HG02759 (cell line): ENCODE data around the gene TMEM184B.

ENCODE experiments used
- ATAC-seq: cut with Tn5 transposase; IDR thresholded peaks from one replicate; pipeline ENCODE4 v1.9.1; 2021; ENCODE audit warnings: mild to moderate bottlenecking, moderate library complexity; ENCODE audit not compliant: unreplicated experiment

Gene TMEM184B

DNA sequence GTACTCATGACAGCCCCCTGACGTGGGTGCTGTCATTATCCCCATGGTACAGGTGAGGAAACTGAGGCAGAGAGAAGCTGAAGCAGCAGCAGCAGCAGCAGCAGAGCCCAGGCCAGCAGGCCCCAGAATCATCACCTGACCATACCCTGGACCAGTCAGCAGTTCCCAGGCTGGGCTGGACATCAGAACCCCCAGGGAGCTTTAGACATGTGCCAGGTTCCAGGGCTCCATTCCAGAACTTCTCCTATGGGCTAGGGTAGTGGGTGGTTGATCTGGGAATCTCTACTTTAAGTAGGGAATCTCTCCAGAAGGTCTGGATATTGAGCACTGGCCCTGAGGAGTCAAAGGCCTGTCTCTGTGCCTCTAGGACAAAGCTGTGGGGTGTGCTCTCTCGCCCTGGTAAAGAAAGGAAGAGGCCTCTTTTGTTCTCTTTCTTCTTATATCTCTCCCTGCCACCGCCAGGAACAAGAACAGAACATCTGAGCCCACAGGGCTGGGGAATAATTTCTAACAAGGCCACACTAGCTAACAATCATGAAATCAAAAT, 44.4 kb downstream of the TMEM184B start:
- ATAC-seq = no peak

DNA sequence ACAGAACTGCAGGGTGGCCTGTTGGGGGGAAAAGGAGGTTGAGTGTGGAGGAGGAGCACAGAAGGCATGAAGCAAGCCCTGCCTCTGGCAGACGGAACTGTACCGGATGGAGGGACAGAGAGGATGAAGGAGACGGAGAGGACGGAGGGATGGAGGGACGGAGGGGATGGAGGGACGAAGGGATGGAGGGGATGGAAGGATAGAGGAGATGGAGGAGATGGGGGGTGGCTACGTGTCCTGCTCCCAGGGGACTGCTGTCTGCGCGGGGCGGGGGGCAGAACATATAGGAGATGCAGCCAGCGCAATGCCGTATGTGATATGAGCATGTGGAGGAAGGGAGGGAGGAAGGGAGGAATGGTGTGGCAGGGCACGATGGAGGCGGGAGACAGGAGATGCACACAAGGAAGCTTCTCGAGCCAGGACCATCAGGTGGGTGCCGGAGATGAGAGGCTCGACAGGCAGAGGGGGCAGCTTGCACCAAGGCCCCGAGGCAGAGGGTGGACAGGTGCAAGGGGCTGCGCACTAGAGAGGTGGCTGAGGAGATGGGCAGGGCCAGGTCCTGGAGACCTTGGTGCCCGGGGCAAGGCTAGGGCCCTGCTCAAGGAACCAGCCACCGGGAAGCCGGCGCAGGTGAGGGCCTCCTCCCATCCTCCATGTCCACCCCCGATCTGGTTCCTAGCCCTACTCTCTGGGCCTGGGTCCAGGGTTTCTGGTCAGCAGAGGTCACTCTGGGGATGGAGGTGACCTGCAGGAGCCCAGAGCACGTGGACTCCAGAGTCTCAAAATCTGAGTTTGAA, 45.8 kb downstream of the TMEM184B start:
- no peak for ATAC-seq

DNA sequence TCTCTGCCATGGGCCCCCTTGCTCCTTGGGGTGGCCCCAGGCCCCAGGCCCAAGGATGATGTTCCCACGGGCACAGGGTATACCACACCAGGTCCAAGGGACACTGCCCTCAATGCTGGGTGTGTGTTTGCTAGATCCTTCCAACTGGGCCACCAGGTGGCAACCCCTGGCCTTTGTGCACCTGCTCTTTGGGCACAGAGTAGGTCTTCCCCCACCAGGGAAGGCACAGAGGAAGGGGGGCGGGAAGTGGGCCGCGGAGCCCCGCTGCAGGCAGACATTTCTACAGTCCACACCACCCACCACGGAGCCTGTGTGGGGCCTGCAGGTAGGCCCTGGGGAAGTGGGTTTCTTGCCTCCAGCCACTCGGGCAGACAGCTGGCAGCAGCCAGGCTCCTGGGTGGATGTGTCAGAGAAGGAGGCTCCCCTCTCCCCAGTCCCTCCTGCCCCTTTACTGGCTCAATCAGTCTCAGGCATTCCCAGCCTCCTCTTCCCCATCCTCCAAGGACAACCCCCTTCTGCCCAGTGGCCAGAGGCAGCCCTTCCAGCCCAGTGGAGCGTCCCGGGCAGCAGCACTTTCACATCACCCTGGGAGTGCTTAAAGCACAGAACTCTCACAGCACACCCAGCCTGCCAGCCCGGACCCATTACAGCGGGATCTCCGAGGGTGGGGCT, 49.4 kb downstream of the TMEM184B start:
- ATAC-seq = no peak

DNA sequence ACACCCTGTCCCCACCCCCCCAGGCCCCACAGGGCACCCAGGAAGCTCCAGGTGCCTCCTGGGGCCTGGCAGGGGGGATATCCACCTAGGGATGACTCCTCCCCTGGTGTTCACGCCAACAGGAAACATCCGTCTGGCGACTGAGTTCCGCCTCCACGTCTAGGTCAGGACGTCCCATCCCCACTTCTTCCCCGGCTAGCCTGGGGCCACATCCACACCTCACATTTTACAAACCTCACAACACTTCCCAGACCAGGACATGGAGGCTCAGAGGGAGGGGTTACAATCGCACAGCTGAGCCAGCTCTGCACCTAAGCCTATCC, 50.1 kb downstream of the TMEM184B start:
- ATAC-seq = no peak

DNA sequence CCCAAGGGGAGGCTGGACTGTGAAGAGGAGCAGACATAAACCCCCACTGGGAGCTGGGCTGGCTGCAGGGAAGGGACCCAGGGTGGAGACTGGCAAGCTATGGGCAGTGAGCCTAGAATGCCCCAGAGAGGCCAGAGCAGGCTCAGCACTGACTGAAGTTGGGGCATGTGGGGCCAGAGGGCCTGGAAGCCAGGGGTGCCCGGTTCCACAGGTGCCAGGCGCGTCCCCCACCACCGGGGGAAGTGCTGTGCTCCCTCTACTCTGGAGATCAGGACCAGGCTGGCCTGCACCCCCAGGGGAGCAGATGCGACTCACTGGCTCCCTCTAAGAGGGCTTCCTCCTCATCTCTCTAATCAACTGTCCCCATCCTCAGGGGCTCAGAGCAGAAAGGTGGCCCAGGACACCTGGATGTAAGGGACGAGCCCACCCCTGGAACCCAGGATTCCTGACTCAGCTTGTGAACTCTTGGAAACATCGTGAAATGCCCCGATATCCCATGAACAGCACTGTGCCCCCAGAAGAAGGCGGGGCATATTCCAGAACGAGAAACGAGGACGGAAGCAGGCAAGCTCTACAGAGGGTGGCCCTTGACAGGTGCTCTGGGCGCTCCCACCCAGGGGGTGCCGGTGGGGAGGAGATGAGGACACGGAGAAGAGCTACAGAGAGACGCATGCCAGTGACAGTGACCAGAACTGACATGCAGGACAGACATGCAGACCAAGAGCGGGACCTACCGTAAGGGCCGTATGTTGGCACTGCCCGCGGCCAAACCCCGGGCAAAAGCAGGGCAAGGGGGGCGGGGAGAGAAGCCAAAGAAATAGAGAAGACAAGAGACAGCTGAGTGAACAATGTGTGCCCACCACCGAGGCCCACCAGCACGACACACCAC, 50.7 kb downstream of the TMEM184B start:
- ATAC-seq = no peak

DNA sequence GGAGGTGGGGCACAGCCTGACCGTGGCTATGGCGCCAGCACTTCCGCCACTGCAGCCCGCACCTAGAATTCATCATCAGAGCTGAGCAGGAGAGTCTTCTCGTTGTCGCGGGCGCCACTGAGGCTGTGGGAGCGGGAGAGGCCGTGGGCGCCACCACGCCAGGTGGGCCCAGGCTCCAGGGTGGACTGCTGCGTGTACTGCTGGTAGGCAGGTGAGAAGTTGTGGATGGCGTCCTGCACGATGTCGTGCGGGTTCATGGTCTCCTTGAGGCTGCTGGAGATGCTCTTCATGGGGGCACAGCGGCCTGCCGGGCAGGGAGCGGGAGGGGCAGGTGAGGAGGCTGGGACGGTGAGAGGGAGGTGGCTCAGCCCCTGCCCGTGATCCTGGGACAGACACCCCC, 51.4 kb downstream of the TMEM184B start:
- ATAC-seq = no peak

DNA sequence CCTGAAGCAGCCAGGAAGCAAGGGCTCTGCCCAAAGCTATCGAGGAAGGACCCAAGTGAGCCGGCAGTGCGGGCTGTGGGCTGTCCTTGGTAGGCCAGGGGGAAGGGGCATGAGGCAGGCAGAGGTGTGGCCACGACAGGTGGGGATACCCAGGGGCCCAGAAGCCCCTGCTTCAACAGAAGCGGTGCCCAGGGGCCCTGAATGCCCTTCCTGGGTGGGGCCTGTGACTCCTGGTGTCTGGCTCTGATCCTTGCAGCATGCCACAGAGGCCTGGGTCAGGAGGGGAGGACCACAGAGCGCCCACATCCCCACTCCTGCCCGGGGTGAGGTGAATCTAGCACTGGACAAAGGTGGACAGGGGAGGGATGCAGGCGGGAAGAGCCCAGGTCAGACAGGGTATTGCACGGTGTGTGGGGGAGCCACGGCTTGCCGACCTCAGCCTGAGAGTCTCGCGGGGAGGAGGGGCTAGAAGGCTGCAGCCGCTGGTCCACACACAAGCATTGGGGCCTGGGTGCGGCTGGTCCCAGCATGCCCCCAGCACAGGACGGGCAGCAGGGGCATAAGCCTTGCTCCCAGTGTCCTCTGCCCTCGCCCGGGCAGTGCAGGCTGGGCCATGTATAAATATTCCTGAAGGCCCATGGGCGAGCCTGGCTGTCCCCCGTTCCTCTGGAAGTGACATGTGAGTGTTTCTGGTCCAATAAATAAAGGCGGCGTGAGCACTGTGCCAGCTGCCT, 52.0 kb downstream of the TMEM184B start:
- ATAC-seq = no peak

DNA sequence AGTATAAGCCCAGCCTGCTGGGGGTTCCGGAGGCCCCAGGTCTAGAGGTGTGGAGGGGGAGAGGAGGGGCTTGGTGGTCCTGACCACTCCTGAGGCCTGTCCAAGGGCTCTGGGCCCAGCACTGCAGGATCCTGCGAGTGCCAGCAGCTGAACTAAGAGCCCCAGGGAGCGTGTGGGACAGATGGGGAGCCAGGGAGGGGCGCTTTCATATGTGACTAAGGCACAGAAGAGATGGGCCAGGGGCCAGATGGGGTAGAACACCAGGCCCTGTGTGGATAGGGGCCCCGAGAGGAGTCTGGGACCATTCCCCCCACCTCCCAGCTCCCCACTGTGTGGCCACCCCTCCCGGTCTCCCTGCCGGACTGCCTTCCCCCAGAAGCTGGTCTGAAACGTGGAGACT, 52.6 kb downstream of the TMEM184B start:
- ATAC-seq = no peak

DNA sequence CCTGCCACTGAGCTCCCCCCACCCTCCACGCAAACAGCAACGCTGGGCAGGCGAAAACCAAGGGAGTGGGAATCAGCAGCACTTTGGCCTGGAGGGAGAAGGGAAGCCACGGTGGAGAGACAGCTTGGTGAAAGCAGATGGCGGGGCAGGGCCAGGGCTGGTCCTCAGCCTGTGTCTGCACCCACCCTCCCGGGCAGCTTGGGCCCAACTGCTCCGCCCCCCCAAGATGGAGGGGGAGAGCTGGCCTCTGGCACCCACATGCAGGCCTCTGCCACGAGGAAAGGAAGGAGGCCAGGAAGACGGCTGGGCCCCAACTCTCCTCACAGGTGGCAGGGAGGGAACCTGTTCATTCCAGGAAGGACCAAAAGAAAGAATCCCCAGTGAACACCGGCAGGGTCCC, 53.2 kb downstream of the TMEM184B start:
- ATAC-seq = no peak

DNA sequence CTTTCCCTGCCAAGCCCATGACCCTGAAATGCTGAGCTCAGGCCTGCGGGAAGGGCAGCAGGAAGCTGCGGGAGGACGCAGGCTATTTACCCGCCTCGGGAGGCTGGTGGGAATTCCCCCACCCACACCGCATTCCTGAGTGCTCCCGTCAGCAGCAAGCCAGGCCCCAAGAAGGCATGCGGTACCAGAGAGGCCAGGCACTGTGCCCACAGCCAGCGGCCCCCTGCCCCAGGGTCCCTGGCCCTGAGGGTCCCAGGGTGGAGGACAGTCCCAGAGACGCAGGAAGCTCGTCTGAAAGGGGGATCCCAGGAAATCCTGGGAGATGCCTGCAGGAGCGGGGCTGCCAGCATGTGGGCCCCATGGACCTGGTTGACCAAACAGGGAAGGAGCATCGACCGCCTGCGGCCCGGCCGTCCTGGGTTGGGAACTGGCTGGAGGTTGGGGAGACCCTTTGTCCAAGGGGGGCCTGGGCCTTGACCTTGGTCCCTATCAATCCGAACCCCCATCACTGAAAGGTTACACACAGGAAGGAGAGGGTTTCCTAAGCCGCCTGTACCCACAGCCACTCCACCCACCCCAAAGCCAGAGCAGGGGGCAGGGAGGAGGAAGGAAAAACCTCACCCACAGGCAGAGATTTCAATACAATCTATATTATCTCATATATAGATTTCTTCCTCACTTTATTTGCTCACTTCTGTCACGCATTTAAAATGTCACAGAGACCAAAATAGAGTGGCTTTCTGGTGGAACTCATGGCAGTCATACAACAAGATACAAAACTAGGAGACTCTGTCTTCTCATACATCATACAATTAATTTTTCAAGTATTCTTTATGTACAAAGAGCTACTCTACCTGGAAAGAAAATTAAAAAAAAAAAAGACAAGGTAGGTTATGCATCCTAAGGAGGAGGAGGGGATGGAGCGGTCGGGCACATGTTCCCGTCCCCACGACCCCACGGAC, 53.9 kb downstream of the TMEM184B start:
- ATAC-seq = no peak

DNA sequence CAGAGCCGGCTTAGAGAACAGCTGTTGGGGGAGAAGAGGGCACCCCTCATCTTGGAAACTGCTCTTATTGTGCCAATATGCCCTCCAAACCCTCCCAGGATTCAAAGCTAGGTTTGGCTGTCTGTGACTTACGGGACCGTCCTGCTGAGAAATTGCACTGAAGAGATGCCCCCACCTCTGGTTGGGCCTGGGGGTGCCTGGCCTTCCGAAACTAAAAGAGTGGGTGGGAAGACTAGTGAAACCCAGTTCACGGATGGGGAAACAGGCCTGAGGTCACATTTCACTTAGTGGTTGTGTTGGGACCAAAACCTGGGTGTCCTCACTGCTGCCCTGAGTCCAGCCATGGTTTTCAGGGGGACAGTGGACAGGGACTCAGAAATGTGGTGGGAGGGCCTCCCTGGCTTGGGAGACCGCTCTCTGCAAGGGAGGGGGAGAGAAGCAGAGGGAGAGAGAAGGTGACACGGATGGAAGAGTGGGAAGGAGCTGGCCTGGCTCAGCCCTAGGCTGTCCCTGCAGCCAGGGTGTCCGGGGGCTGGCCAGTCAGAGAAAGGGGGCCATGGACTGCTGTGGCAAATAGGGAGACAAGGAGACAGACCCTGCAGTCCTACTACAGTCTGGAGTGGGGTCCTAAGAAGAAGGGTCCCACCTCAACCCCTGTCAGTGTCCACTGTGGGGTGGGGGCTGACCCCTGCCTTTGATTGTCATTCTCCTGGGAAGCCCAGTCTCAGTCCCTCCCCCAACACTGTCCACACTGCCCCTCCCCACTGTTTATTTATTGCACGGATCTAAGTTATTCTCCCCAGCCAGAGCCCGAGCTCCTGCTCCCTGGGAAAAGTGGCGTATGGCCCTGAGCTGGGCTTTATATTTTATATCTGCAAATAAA, 57.4 kb downstream of the TMEM184B start:
- no peak for ATAC-seq

DNA sequence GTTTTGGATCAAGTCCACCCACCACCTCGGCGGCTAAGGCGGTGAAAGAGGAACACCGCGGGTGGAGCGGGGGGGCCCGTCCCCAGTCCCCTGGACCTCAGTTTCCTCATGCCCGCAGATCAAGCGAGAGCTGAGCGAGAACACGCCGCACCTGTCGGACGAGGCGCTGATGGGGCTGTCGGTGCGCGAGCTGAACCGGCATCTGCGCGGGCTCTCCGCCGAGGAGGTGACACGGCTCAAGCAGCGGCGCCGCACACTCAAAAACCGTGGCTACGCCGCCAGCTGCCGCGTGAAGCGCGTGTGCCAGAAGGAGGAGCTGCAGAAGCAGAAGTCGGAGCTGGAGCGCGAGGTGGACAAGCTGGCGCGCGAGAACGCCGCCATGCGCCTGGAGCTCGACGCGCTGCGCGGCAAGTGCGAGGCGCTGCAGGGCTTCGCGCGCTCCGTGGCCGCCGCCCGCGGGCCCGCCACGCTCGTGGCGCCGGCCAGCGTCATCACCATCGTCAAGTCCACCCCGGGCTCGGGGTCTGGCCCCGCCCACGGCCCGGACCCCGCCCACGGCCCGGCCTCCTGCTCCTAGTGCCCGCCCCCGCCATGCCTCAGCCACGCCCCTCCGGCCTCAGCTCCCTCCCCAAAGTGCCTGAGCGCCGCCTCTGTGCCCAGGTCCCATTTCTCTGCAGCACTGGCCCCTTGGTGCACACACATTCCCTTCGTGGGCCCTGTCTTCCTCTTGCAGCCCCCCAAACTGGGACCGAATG, 58.3 kb downstream of the TMEM184B start:
- ATAC-seq = no peak

DNA sequence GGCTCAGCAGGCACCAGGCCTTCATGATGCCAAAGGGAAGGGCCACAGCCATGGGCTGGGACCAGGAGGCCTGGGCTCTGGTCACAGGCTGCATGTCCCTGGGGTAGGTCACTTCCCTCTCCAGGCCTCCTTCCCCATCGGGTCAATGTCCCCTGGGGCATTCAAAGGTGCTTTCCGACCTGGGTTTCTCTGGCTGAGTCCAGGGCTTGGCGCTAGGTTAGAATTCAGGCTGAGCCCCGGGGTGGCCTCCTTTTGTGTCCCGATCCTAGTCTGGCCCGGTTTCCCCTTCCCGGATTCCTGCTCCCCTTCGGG, 58.9 kb downstream of the TMEM184B start:
- ATAC-seq = no peak

DNA sequence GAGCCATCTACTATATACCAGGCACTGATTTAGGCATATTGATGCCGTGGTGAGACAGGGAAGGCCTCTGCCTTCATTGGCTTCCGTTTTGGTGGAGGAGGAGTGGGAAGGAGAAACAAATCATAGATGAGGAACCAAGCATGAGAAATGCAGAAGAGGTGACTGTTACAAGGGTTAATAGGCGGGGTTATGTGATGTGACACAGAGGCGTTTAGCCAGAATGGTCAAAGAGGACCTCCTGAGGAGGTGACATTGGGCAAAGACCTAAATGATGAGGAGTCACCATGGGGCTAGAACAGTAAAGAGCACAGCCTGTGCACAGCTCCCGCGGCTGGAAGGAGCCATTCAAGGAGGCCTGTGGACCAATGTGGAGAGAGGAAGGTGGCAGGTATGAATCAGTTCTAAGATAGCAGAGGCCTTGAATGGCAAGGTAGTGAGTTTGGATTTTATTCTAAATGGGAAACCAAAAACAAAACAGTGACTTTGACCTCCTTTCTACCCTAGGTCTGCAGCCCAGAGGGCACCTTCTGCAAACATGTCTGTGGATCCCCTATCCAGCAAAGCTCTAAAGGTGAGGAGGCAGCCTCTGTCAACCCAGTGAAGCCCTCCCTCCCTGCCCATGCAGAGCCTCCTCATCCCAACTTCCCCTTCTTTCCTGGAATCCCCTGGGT, 59.4 kb downstream of the TMEM184B start:
- no peak for ATAC-seq

DNA sequence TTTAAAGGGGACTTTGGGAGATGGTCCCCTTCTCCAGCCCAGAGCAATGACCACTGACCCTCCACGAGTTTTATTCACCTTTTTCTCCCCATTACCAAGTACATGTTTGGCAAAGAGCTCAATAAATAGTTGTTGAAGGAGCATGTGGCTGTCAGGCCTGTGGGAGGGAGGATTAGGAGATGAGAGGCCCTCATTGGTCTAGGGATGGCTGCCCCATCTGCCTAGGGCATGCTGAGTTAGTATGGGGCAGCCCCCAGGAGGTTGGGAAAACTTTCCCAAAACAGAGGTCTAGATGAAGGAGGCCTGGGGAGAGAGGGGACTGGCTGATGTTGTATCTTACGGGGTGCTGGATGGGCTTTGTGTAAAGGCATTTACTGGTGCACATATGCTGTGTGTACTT, 60.4 kb downstream of the TMEM184B start:
- no peak for ATAC-seq

DNA sequence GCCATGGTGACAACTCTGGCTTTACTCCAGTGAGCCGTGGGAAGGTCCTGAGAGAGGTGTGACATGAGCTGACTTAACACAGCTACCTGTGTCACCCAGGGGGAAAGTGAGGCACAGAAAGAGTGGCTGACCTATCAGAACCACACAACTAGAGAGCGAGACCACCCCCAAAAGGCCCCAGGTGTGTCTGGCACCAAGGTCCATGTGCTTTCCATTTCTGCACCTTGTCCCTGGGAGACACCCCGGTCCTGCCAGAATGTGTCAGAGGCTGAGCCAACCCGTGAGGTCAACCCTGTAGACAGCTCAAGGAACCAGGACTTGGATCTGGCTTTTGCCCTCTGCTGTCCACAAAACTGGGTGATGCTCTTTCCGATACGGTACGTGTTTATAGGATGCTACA, 61.3 kb downstream of the TMEM184B start:
- ATAC-seq = no peak

DNA sequence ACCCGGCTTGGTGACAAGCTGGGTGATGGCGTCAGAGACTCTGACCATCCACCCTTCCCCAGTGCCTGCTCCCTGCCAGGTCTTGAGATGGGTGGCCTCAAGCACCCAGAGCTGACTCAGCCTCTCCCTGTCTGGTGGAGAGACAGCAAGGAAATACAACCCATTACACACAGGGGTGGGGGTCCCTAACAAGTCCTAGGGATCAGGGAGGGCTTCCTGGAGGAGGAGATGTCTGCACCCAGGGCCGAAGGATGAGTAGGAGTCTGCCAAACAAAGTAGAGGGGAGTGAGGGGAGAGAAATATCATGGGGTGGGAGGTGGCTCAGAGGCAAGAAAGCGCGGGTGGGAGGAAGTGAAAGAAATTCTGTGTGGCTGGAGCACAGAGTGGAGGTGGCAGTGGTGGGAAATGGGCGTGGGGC, 64.2 kb downstream of the TMEM184B start:
- ATAC-seq = no peak
